Measurements from ENCODE around the gene CHCHD10.

The CHCHD10 gene

GRCh38 chr22:23767673-23768548 is at the start of gene CHCHD10:
Gene CHCHD10, minus strand, starts transcription at chr22:23767972. Its CDS starts 98 bp downstream, at chr22:23767874.
- TF ChIP-seq, protein P1, sequence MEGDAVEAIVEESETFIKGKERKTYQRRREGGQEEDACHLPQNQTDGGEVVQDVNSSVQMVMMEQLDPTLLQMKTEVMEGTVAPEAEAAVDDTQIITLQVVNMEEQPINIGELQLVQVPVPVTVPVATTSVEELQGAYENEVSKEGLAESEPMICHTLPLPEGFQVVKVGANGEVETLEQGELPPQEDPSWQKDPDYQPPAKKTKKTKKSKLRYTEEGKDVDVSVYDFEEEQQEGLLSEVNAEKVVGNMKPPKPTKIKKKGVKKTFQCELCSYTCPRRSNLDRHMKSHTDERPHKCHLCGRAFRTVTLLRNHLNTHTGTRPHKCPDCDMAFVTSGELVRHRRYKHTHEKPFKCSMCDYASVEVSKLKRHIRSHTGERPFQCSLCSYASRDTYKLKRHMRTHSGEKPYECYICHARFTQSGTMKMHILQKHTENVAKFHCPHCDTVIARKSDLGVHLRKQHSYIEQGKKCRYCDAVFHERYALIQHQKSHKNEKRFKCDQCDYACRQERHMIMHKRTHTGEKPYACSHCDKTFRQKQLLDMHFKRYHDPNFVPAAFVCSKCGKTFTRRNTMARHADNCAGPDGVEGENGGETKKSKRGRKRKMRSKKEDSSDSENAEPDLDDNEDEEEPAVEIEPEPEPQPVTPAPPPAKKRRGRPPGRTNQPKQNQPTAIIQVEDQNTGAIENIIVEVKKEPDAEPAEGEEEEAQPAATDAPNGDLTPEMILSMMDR (IDR thresholded peaks at IDR 0.05; ENCODE audit: low read depth, low read length, missing control alignments), result peak; percentile 73
- DNase-seq (ENCODE audit: low read depth), result no peak
- peak within 1 kb of the TSS; percentile 71 for H3K4me3 ChIP-seq (ENCODE audit: low read depth, low read length)

DNA sequence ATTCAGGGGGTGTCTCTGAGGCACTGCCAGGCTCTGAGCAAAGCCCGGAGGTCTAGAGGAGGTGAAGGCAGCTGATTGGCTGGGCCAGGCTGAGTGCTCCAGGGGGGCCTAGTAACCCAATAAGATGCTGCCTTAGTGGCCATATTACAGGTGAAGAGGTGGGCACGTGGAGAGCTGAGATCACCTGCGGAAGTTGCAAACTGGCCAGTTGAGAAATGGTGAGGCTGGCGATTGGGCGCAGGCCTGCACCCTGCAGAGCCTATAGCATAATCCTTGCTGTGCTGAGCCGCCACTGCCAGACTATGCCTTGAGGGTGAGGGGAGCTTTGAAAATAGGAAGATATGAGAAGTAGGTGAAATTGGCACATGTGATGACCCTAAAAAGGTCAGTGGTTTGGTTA is 49.4 kb upstream of the CHCHD10 start:
- no peak overlapping the region for H3K4me3 ChIP-seq (ENCODE audit: low read depth, low read length)
- TF ChIP-seq, protein P1 (IDR thresholded peaks at IDR 0.05; ENCODE audit: low read depth, low read length, missing control alignments), result no peak
- no peak for DNase-seq (ENCODE audit: low read depth)

- H3K4me3 ChIP-seq (ENCODE audit: low read depth, low read length), result no peak overlapping the region
- TF ChIP-seq, protein P1 (IDR thresholded peaks at IDR 0.05; ENCODE audit: low read depth, low read length, missing control alignments), result no peak
- no peak for DNase-seq (ENCODE audit: low read depth)
Measured at GRCh38 chr22:23816156-23816976, 48.6 kb upstream of the CHCHD10 start.

DNA sequence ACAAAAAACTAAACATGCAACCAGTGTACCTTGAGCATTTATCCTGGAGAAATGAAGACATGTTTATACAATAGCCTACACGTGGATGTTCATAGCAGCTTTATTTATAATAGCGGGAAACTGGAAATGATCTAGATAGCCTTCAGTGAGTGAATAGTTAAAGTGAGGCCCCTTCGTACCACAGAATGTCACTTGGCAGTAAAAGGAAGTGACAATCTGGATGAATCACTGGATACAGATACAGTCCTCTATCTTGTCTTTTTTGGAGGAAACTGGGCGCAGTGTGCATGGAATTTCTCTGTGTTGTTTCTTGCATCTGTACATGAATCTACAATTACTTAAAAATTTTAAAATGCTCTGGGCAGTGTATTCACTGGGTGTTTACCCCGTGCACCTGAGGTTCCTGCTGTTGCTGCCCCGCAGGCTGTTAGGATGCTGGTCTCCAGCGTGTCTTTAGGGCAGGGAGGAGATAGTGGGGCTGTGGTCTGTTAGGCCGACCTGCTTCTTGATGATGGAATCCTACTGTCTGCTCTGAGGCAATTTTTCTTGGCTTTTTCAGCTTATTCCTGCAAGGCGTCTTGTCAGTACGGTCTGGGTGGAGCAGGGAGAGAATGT is 47.9 kb upstream of the CHCHD10 start:
- no peak overlapping the region for H3K4me3 ChIP-seq (ENCODE audit: low read depth, low read length)
- TF ChIP-seq, protein P1 (IDR thresholded peaks at IDR 0.05; ENCODE audit: low read depth, low read length, missing control alignments), result no peak
- no peak for DNase-seq (ENCODE audit: low read depth)

- TF ChIP-seq, protein P1 (IDR thresholded peaks at IDR 0.05; ENCODE audit: low read depth, low read length, missing control alignments), result no peak
- no peak for DNase-seq (ENCODE audit: low read depth)
Measured at GRCh38 chr22:23812378-23812777, 44.6 kb upstream of the CHCHD10 start.

DNA sequence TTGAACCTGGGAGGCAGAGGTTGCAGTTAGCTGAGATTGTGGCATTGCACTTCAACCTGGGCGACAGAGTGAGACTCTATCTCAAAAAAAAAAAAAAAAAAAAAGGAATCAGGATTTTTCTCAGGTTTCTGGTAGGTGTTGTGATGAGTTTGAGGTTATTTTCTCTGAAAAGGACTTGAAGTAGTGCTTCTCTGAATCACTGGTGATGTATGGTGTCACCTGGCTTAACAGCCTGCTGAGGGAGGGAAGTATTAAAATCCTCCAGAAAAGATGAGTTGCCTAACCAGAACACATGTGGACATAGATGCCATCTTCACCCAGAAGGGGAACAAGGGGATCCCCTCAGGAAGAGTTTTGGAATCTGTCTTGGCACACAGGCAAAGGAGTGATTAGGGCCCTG is 39.1 kb upstream of the CHCHD10 start:
- no peak for DNase-seq (ENCODE audit: low read depth)
- TF ChIP-seq, protein P1 (IDR thresholded peaks at IDR 0.05; ENCODE audit: low read depth, low read length, missing control alignments), result no peak
- no peak overlapping the region for H3K4me3 ChIP-seq (ENCODE audit: low read depth, low read length)

More at GRCh38 chr22:23812378-23812777, 44.6 kb upstream of the CHCHD10 start:
- no peak overlapping the region for H3K4me3 ChIP-seq (ENCODE audit: low read depth, low read length)
